Measurements from ENCODE around the gene FGD2. TPM values are rescaled to one million over a fixed set of nuclear protein-coding genes. Genes with fewer than 3 reads are reported as not detected.
A peak's percentile ranks its signal among the peaks of the same experiment; 100 is the strongest.

Gene FGD2
- total and polyA plus RNA-seq, 9 of the 15 experiments (the other 6 are each of a cell fraction or from before 2014, with no cell fraction given), result 0.09 TPM; not detected in 8

DNA sequence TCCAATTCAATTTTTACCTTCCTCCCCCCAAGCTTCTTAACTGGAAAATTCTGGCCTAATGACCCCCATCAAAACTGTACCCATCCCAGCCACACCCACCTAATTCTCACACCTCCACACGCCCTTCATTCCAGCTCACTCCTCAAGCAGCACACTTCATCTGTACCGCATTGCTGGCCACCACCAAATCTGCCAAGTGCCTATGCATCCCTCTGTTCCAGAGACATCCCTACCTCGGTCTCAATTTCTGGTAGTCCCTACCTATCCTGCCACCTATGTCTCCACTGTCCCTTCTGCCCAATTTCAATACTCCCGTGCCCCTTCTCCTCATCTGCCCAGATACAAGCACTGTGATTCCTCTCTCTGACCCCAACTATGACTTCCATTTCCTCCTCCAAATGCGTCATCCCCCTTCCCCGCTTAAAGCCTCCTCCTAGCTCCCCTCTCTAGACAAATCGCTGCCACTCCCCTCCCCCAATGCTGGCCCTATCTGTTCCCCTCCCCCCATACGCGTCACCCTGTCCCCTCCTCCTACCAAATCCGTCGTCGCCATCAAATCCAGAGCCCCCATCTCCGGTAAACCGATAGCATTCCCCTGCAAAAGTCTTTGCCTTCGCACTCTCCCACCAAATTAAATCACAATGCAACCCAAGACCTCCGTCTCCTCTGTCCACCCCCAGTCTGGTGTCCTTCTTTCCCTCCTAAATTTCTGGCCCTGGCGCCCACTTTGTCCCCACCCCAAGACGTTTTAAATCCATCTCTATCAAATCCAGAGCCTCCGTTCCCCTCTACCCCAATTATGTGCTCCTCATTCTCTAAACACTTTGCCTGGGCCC is 20.7 kb upstream of the FGD2 start (continued):
- TF ChIP-seq, protein P1, sequence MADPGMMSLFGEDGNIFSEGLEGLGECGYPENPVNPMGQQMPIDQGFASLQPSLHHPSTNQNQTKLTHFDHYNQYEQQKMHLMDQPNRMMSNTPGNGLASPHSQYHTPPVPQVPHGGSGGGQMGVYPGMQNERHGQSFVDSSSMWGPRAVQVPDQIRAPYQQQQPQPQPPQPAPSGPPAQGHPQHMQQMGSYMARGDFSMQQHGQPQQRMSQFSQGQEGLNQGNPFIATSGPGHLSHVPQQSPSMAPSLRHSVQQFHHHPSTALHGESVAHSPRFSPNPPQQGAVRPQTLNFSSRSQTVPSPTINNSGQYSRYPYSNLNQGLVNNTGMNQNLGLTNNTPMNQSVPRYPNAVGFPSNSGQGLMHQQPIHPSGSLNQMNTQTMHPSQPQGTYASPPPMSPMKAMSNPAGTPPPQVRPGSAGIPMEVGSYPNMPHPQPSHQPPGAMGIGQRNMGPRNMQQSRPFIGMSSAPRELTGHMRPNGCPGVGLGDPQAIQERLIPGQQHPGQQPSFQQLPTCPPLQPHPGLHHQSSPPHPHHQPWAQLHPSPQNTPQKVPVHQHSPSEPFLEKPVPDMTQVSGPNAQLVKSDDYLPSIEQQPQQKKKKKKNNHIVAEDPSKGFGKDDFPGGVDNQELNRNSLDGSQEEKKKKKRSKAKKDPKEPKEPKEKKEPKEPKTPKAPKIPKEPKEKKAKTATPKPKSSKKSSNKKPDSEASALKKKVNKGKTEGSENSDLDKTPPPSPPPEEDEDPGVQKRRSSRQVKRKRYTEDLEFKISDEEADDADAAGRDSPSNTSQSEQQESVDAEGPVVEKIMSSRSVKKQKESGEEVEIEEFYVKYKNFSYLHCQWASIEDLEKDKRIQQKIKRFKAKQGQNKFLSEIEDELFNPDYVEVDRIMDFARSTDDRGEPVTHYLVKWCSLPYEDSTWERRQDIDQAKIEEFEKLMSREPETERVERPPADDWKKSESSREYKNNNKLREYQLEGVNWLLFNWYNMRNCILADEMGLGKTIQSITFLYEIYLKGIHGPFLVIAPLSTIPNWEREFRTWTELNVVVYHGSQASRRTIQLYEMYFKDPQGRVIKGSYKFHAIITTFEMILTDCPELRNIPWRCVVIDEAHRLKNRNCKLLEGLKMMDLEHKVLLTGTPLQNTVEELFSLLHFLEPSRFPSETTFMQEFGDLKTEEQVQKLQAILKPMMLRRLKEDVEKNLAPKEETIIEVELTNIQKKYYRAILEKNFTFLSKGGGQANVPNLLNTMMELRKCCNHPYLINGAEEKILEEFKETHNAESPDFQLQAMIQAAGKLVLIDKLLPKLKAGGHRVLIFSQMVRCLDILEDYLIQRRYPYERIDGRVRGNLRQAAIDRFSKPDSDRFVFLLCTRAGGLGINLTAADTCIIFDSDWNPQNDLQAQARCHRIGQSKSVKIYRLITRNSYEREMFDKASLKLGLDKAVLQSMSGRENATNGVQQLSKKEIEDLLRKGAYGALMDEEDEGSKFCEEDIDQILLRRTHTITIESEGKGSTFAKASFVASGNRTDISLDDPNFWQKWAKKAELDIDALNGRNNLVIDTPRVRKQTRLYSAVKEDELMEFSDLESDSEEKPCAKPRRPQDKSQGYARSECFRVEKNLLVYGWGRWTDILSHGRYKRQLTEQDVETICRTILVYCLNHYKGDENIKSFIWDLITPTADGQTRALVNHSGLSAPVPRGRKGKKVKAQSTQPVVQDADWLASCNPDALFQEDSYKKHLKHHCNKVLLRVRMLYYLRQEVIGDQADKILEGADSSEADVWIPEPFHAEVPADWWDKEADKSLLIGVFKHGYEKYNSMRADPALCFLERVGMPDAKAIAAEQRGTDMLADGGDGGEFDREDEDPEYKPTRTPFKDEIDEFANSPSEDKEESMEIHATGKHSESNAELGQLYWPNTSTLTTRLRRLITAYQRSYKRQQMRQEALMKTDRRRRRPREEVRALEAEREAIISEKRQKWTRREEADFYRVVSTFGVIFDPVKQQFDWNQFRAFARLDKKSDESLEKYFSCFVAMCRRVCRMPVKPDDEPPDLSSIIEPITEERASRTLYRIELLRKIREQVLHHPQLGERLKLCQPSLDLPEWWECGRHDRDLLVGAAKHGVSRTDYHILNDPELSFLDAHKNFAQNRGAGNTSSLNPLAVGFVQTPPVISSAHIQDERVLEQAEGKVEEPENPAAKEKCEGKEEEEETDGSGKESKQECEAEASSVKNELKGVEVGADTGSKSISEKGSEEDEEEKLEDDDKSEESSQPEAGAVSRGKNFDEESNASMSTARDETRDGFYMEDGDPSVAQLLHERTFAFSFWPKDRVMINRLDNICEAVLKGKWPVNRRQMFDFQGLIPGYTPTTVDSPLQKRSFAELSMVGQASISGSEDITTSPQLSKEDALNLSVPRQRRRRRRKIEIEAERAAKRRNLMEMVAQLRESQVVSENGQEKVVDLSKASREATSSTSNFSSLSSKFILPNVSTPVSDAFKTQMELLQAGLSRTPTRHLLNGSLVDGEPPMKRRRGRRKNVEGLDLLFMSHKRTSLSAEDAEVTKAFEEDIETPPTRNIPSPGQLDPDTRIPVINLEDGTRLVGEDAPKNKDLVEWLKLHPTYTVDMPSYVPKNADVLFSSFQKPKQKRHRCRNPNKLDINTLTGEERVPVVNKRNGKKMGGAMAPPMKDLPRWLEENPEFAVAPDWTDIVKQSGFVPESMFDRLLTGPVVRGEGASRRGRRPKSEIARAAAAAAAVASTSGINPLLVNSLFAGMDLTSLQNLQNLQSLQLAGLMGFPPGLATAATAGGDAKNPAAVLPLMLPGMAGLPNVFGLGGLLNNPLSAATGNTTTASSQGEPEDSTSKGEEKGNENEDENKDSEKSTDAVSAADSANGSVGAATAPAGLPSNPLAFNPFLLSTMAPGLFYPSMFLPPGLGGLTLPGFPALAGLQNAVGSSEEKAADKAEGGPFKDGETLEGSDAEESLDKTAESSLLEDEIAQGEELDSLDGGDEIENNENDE (IDR thresholded peaks at IDR 0.05; ENCODE audit: low read depth, low read length), result no peak
- no peak for TF ChIP-seq PHF20 (IDR thresholded peaks at IDR 0.05; ENCODE audit: partially characterized antibody)
- TF ChIP-seq TCFL5 (CRISPR knock-in tag; conservative IDR thresholded peaks at IDR 0.05), result no peak
- TF ChIP-seq CREB1 (IDR thresholded peaks at IDR 0.05), result peak; percentile 59
- TF ChIP-seq CREB1 (CRISPR knock-in tag; IDR thresholded peaks at IDR 0.05), result no peak
- TF ChIP-seq ETV5 (CRISPR knock-in tag; IDR thresholded peaks at IDR 0.05; ENCODE audit: low read depth), result no peak
- TF ChIP-seq NCOA2 (IDR thresholded peaks at IDR 0.05; ENCODE audit: partially characterized antibody in 2 of 2), result no peak
- TF ChIP-seq FOXA3 (CRISPR knock-in tag; conservative IDR thresholded peaks at IDR 0.05 in 1 of 2, IDR thresholded peaks at IDR 0.05 in 1 of 2), result peak in 1 of 2 experiments; percentile 63; a peak in 1 of 4 replicates
- peak; percentile 10; the same call in 1 of the 2 replicates for TF ChIP-seq HCFC1 (IDR thresholded peaks at IDR 0.05; ENCODE audit: low read depth, low read length)
- TF ChIP-seq ETS1 (conservative IDR thresholded peaks at IDR 0.05; ENCODE audit: control insufficient read depth, low read depth, low read length), result no peak
- no peak for TF ChIP-seq E2F5 (CRISPR knock-in tag; IDR thresholded peaks at IDR 0.05)
- TF ChIP-seq MBD2 (IDR thresholded peaks at IDR 0.05; ENCODE audit: borderline replicate concordance, low read depth), result no peak
- no peak for TF ChIP-seq ZNF444 (CRISPR knock-in tag; IDR thresholded peaks at IDR 0.05)
- TF ChIP-seq HEY1 (CRISPR knock-in tag; IDR thresholded peaks at IDR 0.05; ENCODE audit: borderline replicate concordance), result no peak
